ENCODE measurements around the gene PTPRN2. TPM values are rescaled to one million over a fixed set of nuclear protein-coding genes. Genes with fewer than 3 reads are reported as not detected.

Gene PTPRN2
- total and polyA plus RNA-seq, 2 of the 13 experiments (the other 11 are each of a cell fraction or from before 2014, with no cell fraction given) = 2.5 to 24.2 TPM

DNA sequence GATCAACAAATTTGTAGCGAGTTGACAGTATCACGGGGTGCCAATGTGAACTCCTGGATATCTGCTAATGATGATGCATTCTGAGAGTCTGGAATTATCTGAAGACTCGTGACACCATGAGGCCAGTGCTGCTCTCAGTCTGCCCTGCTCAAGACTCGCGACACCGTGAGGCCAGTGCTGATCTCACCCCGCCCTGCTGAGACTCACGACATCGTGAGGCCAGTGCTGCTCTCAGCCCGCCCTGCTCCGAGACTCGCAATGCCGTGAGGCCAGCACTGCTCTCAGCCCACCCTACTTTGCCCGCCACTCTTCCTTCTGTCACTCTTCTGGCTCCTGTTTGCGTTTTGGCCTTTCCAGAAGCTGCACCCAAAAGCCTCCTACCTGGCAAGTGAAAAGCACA is 411.8 kb downstream of the PTPRN2 start:
- no peaks in the 10 kb centered on the region for H3K36me3 ChIP-seq (replicated peaks in 1 of 2; ENCODE audit: control insufficient read depth in 1 of 2, insufficient read depth in 2 of 2, low read length in 2 of 2)
- H3K27me3 ChIP-seq (ENCODE audit: control insufficient read depth in 1 of 2, insufficient read depth in 2 of 2, low read length in 2 of 2) = no peaks in the 10 kb centered on the region
- BruUV-seq (replicated peaks) = no TSS peak
- ATAC-seq (no peak), DNase-seq (ENCODE audit: low spot score) (no peak), FAIRE-seq (no peak)
- 89% methylated on average over 11 of the region's 15 CpGs for WGBS (ENCODE audit: low lambda C conversion rate)
- H3K27ac ChIP-seq (ENCODE audit: extremely low read length, insufficient read depth, low read length) = no peak overlapping the region
- intact Hi-C loops (cut with micrococcal nuclease; ENCODE audit: unreplicated experiment) = no loop called here
- ChIA-PET POLR2A (no interaction called here), CTCF (ENCODE audit: low intra/inter-chr PET ratio, low total read pairs) (no interaction called here)
- no peak overlapping the region for H3K9ac ChIP-seq (ENCODE audit: insufficient read depth, low read depth, low read length)
- no peak overlapping the region for H3K4me3 ChIP-seq (replicated peaks in 1 of 3; ENCODE audit: insufficient read depth in 1 of 3, low read depth in 2 of 3, low read length in 3 of 3)
- no peaks in the 10 kb centered on the region for H3K79me2 ChIP-seq (ENCODE audit: insufficient read depth, low read length)
- no peaks in the 10 kb centered on the region for H3K9me3 ChIP-seq (ENCODE audit: low read length)
- no peak overlapping the region for H3K4me2 ChIP-seq (ENCODE audit: low read depth, low read length)
- in situ Hi-C loops (cut with HindIII; ENCODE audit: extremely low pct_ligation_motif_present, low pct_unique_long_range_greater_than_20kb) = no loop called here
- H3K4me1 ChIP-seq (ENCODE audit: insufficient read depth, low read length) = no peaks in the 10 kb centered on the region
- no peak overlapping the region for H2AFZ ChIP-seq (ENCODE audit: low read length)
- peaks cover 9% of the 10 kb centered on the region; the same call in 1 of the 2 replicates for H4K20me1 ChIP-seq (ENCODE audit: insufficient read depth, low read length)
- TF ChIP-seq ZNF709 (CRISPR knock-in tag; IDR thresholded peaks at IDR 0.05) (no peak), SP4 (CRISPR knock-in tag; IDR thresholded peaks at IDR 0.05) (no peak), PHF21A (CRISPR knock-in tag; IDR thresholded peaks at IDR 0.05) (no peak), SCMH1 (CRISPR knock-in tag; IDR thresholded peaks at IDR 0.05; ENCODE audit: borderline replicate concordance) (no peak), ZSCAN9 (CRISPR knock-in tag; IDR thresholded peaks at IDR 0.05; ENCODE audit: borderline replicate concordance) (no peak), STAT5B (CRISPR knock-in tag; IDR thresholded peaks at IDR 0.05) (no peak), ZZZ3 (CRISPR knock-in tag; IDR thresholded peaks at IDR 0.05; ENCODE audit: borderline replicate concordance) (no peak), KDM6A (CRISPR knock-in tag; IDR thresholded peaks at IDR 0.05; ENCODE audit: low read depth) (no peak), KDM1A (CRISPR knock-in tag; IDR thresholded peaks at IDR 0.05) (no peak), ZNF451 (CRISPR knock-in tag; IDR thresholded peaks at IDR 0.05) (no peak), MEF2D (CRISPR knock-in tag; IDR thresholded peaks at IDR 0.05) (no peak)
- TF ChIP-seq, protein P1, sequence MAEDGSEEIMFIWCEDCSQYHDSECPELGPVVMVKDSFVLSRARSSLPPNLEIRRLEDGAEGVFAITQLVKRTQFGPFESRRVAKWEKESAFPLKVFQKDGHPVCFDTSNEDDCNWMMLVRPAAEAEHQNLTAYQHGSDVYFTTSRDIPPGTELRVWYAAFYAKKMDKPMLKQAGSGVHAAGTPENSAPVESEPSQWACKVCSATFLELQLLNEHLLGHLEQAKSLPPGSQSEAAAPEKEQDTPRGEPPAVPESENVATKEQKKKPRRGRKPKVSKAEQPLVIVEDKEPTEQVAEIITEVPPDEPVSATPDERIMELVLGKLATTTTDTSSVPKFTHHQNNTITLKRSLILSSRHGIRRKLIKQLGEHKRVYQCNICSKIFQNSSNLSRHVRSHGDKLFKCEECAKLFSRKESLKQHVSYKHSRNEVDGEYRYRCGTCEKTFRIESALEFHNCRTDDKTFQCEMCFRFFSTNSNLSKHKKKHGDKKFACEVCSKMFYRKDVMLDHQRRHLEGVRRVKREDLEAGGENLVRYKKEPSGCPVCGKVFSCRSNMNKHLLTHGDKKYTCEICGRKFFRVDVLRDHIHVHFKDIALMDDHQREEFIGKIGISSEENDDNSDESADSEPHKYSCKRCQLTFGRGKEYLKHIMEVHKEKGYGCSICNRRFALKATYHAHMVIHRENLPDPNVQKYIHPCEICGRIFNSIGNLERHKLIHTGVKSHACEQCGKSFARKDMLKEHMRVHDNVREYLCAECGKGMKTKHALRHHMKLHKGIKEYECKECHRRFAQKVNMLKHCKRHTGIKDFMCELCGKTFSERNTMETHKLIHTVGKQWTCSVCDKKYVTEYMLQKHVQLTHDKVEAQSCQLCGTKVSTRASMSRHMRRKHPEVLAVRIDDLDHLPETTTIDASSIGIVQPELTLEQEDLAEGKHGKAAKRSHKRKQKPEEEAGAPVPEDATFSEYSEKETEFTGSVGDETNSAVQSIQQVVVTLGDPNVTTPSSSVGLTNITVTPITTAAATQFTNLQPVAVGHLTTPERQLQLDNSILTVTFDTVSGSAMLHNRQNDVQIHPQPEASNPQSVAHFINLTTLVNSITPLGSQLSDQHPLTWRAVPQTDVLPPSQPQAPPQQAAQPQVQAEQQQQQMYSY (CRISPR knock-in tag; IDR thresholded peaks at IDR 0.05) = no peak
- TF ChIP-seq, protein P2, sequence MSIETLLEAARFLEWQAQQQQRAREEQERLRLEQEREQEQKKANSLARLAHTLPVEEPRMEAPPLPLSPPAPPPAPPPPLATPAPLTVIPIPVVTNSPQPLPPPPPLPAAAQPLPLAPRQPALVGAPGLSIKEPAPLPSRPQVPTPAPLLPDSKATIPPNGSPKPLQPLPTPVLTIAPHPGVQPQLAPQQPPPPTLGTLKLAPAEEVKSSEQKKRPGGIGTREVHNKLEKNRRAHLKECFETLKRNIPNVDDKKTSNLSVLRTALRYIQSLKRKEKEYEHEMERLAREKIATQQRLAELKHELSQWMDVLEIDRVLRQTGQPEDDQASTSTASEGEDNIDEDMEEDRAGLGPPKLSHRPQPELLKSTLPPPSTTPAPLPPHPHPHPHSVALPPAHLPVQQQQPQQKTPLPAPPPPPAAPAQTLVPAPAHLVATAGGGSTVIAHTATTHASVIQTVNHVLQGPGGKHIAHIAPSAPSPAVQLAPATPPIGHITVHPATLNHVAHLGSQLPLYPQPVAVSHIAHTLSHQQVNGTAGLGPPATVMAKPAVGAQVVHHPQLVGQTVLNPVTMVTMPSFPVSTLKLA (IDR thresholded peaks at IDR 0.05) = no peak
- TF ChIP-seq, protein P3, sequence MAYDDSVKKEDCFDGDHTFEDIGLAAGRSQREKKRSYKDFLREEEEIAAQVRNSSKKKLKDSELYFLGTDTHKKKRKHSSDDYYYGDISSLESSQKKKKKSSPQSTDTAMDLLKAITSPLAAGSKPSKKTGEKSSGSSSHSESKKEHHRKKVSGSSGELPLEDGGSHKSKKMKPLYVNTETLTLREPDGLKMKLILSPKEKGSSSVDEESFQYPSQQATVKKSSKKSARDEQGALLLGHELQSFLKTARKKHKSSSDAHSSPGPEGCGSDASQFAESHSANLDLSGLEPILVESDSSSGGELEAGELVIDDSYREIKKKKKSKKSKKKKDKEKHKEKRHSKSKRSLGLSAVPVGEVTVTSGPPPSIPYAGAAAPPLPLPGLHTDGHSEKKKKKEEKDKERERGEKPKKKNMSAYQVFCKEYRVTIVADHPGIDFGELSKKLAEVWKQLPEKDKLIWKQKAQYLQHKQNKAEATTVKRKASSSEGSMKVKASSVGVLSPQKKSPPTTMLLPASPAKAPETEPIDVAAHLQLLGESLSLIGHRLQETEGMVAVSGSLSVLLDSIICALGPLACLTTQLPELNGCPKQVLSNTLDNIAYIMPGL (CRISPR knock-in tag; IDR thresholded peaks at IDR 0.05; ENCODE audit: borderline replicate concordance in 1 of 2, low read depth in 1 of 2) = no peak
- TF ChIP-seq, protein P4, sequence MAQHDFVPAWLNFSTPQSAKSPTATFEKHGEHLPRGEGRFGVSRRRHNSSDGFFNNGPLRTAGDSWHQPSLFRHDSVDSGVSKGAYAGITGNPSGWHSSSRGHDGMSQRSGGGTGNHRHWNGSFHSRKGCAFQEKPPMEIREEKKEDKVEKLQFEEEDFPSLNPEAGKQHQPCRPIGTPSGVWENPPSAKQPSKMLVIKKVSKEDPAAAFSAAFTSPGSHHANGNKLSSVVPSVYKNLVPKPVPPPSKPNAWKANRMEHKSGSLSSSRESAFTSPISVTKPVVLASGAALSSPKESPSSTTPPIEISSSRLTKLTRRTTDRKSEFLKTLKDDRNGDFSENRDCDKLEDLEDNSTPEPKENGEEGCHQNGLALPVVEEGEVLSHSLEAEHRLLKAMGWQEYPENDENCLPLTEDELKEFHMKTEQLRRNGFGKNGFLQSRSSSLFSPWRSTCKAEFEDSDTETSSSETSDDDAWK (CRISPR knock-in tag; IDR thresholded peaks at IDR 0.05) = no peak
- TF ChIP-seq, protein P5, sequence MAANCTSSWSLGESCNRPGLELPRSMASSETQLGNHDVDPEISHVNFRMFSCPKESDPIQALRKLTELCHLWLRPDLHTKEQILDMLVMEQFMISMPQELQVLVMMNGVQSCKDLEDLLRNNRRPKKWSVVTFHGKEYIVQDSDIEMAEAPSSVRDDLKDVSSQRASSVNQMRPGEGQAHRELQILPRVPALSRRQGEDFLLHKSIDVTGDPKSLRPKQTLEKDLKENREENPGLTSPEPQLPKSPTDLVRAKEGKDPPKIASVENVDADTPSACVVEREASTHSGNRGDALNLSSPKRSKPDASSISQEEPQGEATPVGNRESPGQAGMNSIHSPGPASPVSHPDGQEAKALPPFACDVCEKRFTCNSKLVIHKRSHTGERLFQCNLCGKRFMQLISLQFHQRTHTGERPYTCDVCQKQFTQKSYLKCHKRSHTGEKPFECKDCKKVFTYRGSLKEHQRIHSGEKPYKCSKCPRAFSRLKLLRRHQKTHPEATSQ (CRISPR knock-in tag; IDR thresholded peaks at IDR 0.05; ENCODE audit: borderline replicate concordance) = no peak
